ES-I3 (cell line): ENCODE data around the gene GPRC5A.

Experiments used
- H3K36me3 ChIP-seq: 2 replicates; pipeline ENCODE4 v1.6.1; 2013; ENCODE audit warnings: mild to moderate bottlenecking, low read length, control low read depth, moderate library complexity; ENCODE audit not compliant: insufficient read depth
- H3K4me1 ChIP-seq: 2 replicates; pipeline ENCODE4 v1.6.1; 2013; ENCODE audit warnings: mild to moderate bottlenecking, control low read depth, low read length; ENCODE audit not compliant: insufficient read depth
- H3K9ac ChIP-seq: 2 replicates; pipeline ENCODE4 v1.6.1; 2013; ENCODE audit warnings: low read depth, mild to moderate bottlenecking, low read length, moderate library complexity
- H3K9me3 ChIP-seq: 2 replicates; pipeline ENCODE4 v1.6.1; 2013; ENCODE audit warnings: mild to moderate bottlenecking, low read length, moderate library complexity; ENCODE audit not compliant: control insufficient read depth, insufficient read depth

Gene GPRC5A

GRCh38 chr12:12952036-12952435 is 60.7 kb downstream of the GPRC5A start, which contains the start of gene GPRC5D:
TSS of gene GPRC5D (minus strand) at chr12:12952170. CDS start at chr12:12950384, 1,786 bp downstream.
- H3K4me1 ChIP-seq: no peaks in the 10 kb centered on the region
- H3K9ac ChIP-seq: no peak within 1 kb of the TSS
- H3K9me3 ChIP-seq: no peaks in the 10 kb centered on the region
- no peaks in the 10 kb centered on the region for H3K36me3 ChIP-seq

GRCh38 chr12:12954356-12954755 is 63.0 kb downstream of the GPRC5A start:
- no peak overlapping the region for H3K9ac ChIP-seq
- H3K9me3 ChIP-seq: no peaks in the 10 kb centered on the region
- H3K4me1 ChIP-seq: no peaks in the 10 kb centered on the region
- H3K36me3 ChIP-seq: no peaks in the 10 kb centered on the region

DNA sequence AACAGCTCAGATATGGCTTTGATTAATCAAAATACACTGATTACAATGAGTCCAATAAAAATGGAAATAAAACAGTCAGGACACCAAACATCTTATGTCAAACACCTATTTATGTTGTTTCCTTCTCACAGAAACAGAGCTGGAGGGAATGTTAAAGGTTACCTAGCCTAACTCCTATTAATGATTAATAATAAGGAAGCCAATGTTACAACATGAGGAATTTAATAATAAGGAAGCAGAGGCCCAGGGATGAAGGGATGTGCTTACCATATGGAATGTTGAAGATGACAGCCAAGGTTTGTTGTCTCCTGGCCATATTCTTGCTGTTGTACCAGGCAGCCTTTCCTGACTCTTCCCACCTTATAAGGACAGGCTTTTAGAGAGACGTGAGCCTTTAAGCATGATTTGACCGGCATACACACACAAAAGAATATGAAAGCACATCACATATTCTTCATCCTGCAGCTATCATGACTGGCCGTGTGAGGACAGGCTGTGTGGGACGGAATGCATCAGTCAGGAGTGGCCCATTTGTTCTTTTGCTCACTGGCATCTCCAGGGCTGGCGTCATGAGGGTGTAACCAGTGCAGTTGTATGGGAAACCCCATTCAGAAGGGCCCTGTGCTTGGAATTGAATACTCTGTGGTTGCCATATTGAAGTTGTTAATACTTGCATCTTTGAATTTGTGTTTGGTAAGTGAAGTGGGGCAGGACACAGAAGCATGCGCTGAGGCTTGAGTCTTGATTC is 63.7 kb downstream of the GPRC5A start:
- no peaks in the 10 kb centered on the region for H3K36me3 ChIP-seq

DNA sequence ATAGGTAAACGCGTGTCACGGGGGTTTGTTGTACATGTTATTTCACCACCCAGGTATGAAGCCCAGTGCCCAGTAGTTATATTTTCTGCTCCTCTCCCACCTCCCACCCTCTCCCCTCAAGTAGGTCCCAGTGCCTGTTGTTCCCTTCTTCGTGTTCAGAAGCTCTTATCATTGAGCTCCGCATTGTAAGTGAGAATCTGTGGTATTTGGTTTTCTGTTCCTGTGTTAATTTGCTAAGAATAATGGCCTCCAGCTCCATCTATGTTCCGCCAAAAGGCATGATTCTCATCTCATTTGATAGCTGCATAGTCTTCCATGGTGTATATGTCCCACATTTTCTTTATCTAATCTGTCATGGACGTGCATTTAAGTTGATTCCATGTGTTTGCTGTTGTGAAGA is 67.5 kb downstream of the GPRC5A start:
- no peaks in the 10 kb centered on the region for H3K36me3 ChIP-seq
- no peak overlapping the region for H3K9ac ChIP-seq
- H3K9me3 ChIP-seq: no peaks in the 10 kb centered on the region
- H3K4me1 ChIP-seq: no peaks in the 10 kb centered on the region

More for the DNA sequence above, 63.7 kb downstream of the GPRC5A start:
- Histone ChIP-seq H3K9me3 (no peaks in the 10 kb centered on the region), H3K9ac (no peak overlapping the region), H3K4me1 (no peaks in the 10 kb centered on the region)

- H3K36me3 ChIP-seq: no peaks in the 10 kb centered on the region
- H3K9ac ChIP-seq: no peak overlapping the region
- no peaks in the 10 kb centered on the region for H3K4me1 ChIP-seq
- H3K9me3 ChIP-seq: 0 out of 2 replicates have a peak, but pooled peaks cover 3% of the 10 kb centered on the region
These were observed 69.4 kb downstream of the GPRC5A start for GRCh38 chr12:12960639-12961209.

- Histone ChIP-seq H3K9ac (no peak overlapping the region), H3K9me3 (0 out of 2 replicates have a peak, but pooled peaks cover 3% of the 10 kb centered on the region), H3K36me3 (no peaks in the 10 kb centered on the region), H3K4me1 (no peaks in the 10 kb centered on the region)
These were observed 72.9 kb downstream of the GPRC5A start for GRCh38 chr12:12964255-12964654.

GRCh38 chr12:12965836-12966235 is 74.5 kb downstream of the GPRC5A start:
- H3K4me1 ChIP-seq: no peaks in the 10 kb centered on the region
- no peak overlapping the region for H3K9ac ChIP-seq
- no peaks in the 10 kb centered on the region for H3K36me3 ChIP-seq
- 0 out of 2 replicates have a peak, but pooled peaks cover 3% of the 10 kb centered on the region for H3K9me3 ChIP-seq
